Stomach (tissue), 9 donors: ENCODE results near the gene ITGA3. TPM values are rescaled to one million over a fixed set of nuclear protein-coding genes. Genes with fewer than 3 reads are reported as not detected.
A peak's percentile ranks its signal among the peaks of the same experiment; 100 is the strongest.

ENCODE experiments used
- DNase-seq, 2 donors: peaks; one replicate each; pipeline versions ENCODE4 v3.0.0 to v3.0.0-alpha.2; 2013 to 2019
- H3K27ac ChIP-seq, 5 donors: fragments of 200-600 bp in 4 of 5; sonication (generic) in 4 of 5; one replicate each; pipeline ENCODE4 v1.5.1; 2013 to 2019; ENCODE audit warnings: mild to moderate bottlenecking in 1 of 5, moderate library complexity in 1 of 5
- H3K27me3 ChIP-seq, 3 donors: fragments of 200-600 bp; sonication (generic); one replicate each; pipeline ENCODE4 v1.5.1; 2017 to 2019; ENCODE audit warnings: mixed run types in 1 of 3
- H3K36me3 ChIP-seq, 4 donors: fragments of 200-600 bp; sonication (generic); 1 replicate in 3 of 4; 2 replicates in 1 of 4; pipeline ENCODE4 v1.5.1; 2016 to 2019
- H3K4me1 ChIP-seq, 4 donors: fragments of 200-600 bp; sonication (generic); one replicate each; pipeline ENCODE4 v1.5.1; 2016 to 2019
- H3K4me3 ChIP-seq, 4 donors: fragments of 200-600 bp; sonication (generic) in 3 of 4; one replicate each; pipeline ENCODE4 v1.5.1; 2016 to 2019; ENCODE audit warnings: mild to moderate bottlenecking in 1 of 4
- H3K9me3 ChIP-seq, 4 donors: fragments of 200-600 bp; sonication (generic); one replicate each; pipeline ENCODE4 v1.5.1; 2016 to 2019
- CTCF ChIP-seq, 7 experiments: fragments of 450-650 bp in 4 of 7; fragments of 200-600 bp in 3 of 7; sonication (generic) in 3 of 7; IDR thresholded peaks; one replicate each; pipeline ENCODE4 v1.5.1; 2016 to 2019; ENCODE audit warnings: antibody characterized with exemption in 7 of 7, control low read depth in 2 of 7, mild to moderate bottlenecking in 1 of 7
- EP300 ChIP-seq: sonication (generic); formaldehyde crosslinking; IDR thresholded peaks from one replicate; pipeline ENCODE4 v1.6.1; 2017; ENCODE audit warnings: antibody characterized with exemption
- POLR2A ChIP-seq, 4 donors: fragments of 450-650 bp; IDR thresholded peaks; one replicate each; pipeline ENCODE4 v1.6.1; 2016; ENCODE audit warnings: antibody characterized with exemption in 4 of 4, control low read depth in 2 of 4, mild to moderate bottlenecking in 1 of 4, moderate library complexity in 1 of 4
- POLR2AphosphoS5 ChIP-seq, 3 donors: sonication (generic); formaldehyde crosslinking; IDR thresholded peaks; one replicate each; pipeline ENCODE4 v1.6.1; 2016; ENCODE audit warnings: antibody characterized with exemption in 3 of 3
- WGBS, 5 donors: extraction: QIAGEN DNeasy Blood & Tissue Kit in 3 of 5; methylation state at CpG; one replicate each; pipeline versions ENCODE4 v1.1.5 to v1.1.7; 2013 to 2018; 5-methylcytosine and 5-hydroxymethylcytosine counted together
- intact Hi-C: fragments of 100-400 bp; cut with DNase I; formaldehyde crosslinking; loops from one replicate; pipeline ENCODE4 v1.15.1; 2023; ENCODE audit warnings: low total_unique reads
- polyA plus RNA-seq, 3 donors: library from polyadenylated mRNA; stranded (reverse); fragments of 200-250 nt; gene quantifications; one replicate each; pipeline ENCODE4 v1.2.3, GENCODE V29; 2013
- total RNA-seq, 5 donors: library from RNA; depleted of rRNA; stranded (reverse); fragments of >200 nt; gene quantifications; one replicate each; pipeline versions ENCODE4 v1.1.0 to v1.2.3, GENCODE V29; 2014 to 2016
- donor health status: healthy with polysubstance abuse.
- donor health status: Bipolar disorder and iron deficiency.
- donor health status: healthy.

Gene ITGA3
- total and polyA plus RNA-seq, 8 donors, result 6.9 to 698 (median 73.9) TPM

- intact Hi-C loops, result no loop called here
- Histone ChIP-seq H3K36me3 (peaks cover 24 to 45% (median 35%) of the 10 kb centered on the region in 4 donors), H3K27me3 (no peaks in the 10 kb centered on the region), H3K4me3 (peak overlapping the region; percentile 71 to 99 (median 86)), H3K9me3 (no peaks in the 10 kb centered on the region), H3K27ac (peak overlapping the region; percentile 63 to 92 (median 88)), H3K4me1 (peaks cover 13 to 47% (median 30%) of the 10 kb centered on the region in 4 donors)
- WGBS, 5 donors, result 0 to 1% (median 0%) methylated on average over 21 of the region's 21 CpGs
- DNase-seq, result peak; percentile 95 to 96
- TF ChIP-seq POLR2AphosphoS5 (IDR thresholded peaks at IDR 0.05) (peak; percentile 24 to 51 (median 27)), EP300 (no peak), CTCF (IDR thresholded peaks at IDR 0.05) (peak in 6 of 7 experiments; percentile 43 to 97 (median 94))
Measured at GRCh38 chr17:50094243-50094752, 38.4 kb downstream of the ITGA3 start.

GRCh38 chr17:50094753-50095619 is 39.1 kb downstream of the ITGA3 start, which contains the start of gene PDK2:
Gene PDK2 (plus strand): TSS chr17:50095351. CDS start chr17:50095436, 85 bp downstream.
- Histone ChIP-seq H3K36me3 (peaks cover 17 to 45% (median 34%) of the 10 kb centered on the region in 4 donors), H3K9me3 (no peaks in the 10 kb centered on the region), H3K4me3 (peak within 1 kb of the TSS; percentile 71 to 99 (median 86)), H3K4me1 (peaks cover 13 to 54% (median 34%) of the 10 kb centered on the region in 4 donors), H3K27ac (peak within 1 kb of the TSS; percentile 82 to 92 (median 88)), H3K27me3 (no peaks in the 10 kb centered on the region)
- 0 to 1% (median 0%) methylated on average over 45 to 68 of the region's 68 CpGs for WGBS, 5 donors
- intact Hi-C loops, result no loop called here
- DNase-seq, result peak; percentile 98 to 99
- no peak for TF ChIP-seq CTCF (IDR thresholded peaks at IDR 0.05)
- peak; percentile 76 to 89 (median 86) for TF ChIP-seq POLR2AphosphoS5 (IDR thresholded peaks at IDR 0.05)

GRCh38 chr17:50095626-50096037 is 39.7 kb downstream of the ITGA3 start:
- peak in 1 of 2 donors; percentile 72 for DNase-seq
- H3K9me3 ChIP-seq, result no peaks in the 10 kb centered on the region
- peak overlapping the region; percentile 82 to 92 (median 88) for H3K27ac ChIP-seq
- TF ChIP-seq POLR2AphosphoS5 (IDR thresholded peaks at IDR 0.05) (no peak), POLR2A (IDR thresholded peaks at IDR 0.05) (no peak), CTCF (IDR thresholded peaks at IDR 0.05) (no peak), EP300 (no peak)
- H3K36me3 ChIP-seq, result peaks cover 13 to 44% (median 31%) of the 10 kb centered on the region in 4 donors
- peak overlapping the region; percentile 71 to 99 (median 86) for H3K4me3 ChIP-seq
- no peaks in the 10 kb centered on the region for H3K27me3 ChIP-seq
- H3K4me1 ChIP-seq, result peaks cover 18 to 60% (median 40%) of the 10 kb centered on the region in 4 donors
- 0 to 2% (median 1%) methylated on average over 12 of the region's 12 CpGs for WGBS, 5 donors
- intact Hi-C loops, result no loop called here

GRCh38 chr17:50096092-50096491 is 40.2 kb downstream of the ITGA3 start:
- no peaks in the 10 kb centered on the region for H3K9me3 ChIP-seq
- H3K27ac ChIP-seq, result peak overlapping the region; percentile 82 to 92 (median 88)
- WGBS, 5 donors, result 8 to 18% (median 15%) methylated on average over 2 to 6 of the region's 6 CpGs
- H3K4me1 ChIP-seq, result peaks cover 23 to 65% (median 45%) of the 10 kb centered on the region in 4 donors
- intact Hi-C loops, result no loop called here
- peak overlapping the region; percentile 71 to 99 (median 86) for H3K4me3 ChIP-seq
- no peak for TF ChIP-seq POLR2A (IDR thresholded peaks at IDR 0.05)
- TF ChIP-seq EP300, result no peak
- no peak for TF ChIP-seq POLR2AphosphoS5 (IDR thresholded peaks at IDR 0.05)
- TF ChIP-seq CTCF (IDR thresholded peaks at IDR 0.05), result no peak
- no peaks in the 10 kb centered on the region for H3K27me3 ChIP-seq
- peak in 1 of 2 donors; percentile 57 for DNase-seq
- peaks cover 13 to 43% (median 31%) of the 10 kb centered on the region in 4 donors for H3K36me3 ChIP-seq
